NCI-H774 (cell line): ENCODE results near the gene TRAF3IP1.
"Not testable (repeated sequence)": the region's sequence is repeated elsewhere in the genome, so short reads cannot be mapped to it uniquely, and the experiment has no call there.

Source experiments
- DNase-seq: peaks from one replicate; lab custom pipeline; 2025; lab: John Stamatoyannopoulos, UW

TRAF3IP1 gene

DNA sequence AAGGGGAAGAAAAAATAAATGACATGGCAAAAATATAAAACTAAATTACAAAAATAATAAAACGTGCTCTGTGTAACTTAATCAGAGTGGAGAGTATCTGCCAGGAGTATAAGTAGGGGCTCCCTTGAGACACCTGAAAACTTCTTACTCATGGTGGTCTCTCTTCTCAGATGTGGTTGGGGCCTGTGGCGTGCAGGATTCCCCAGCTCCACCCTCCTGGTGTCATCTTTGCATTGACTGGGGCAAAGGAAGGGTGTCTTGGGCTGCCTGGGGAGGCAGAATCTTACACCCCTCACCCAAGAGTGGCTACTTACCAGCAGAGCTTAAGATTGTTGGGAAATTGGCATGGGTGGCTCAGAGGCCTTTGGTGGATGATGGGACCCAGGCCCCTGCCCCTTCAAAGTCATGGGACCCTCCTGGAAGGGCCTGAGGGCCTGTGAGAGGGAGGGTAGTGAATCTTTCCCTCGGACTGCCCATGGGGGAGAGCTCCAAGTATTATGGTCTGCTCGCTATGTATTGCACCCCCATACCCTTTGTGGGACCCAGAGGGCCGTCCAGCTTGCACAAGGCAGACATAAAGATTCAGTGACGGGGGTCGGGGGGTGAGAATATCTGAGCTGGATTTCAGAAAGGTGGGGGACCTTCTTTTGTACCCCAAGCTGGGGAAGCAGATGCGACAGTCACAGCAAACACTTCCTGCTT, 6.9 kb upstream of the TRAF3IP1 start:
- DNase-seq, result no peak

- DNase-seq, result no peak
Observed at GRCh38 chr2:238313991-238314350, 6.3 kb upstream of the TRAF3IP1 start.

DNA sequence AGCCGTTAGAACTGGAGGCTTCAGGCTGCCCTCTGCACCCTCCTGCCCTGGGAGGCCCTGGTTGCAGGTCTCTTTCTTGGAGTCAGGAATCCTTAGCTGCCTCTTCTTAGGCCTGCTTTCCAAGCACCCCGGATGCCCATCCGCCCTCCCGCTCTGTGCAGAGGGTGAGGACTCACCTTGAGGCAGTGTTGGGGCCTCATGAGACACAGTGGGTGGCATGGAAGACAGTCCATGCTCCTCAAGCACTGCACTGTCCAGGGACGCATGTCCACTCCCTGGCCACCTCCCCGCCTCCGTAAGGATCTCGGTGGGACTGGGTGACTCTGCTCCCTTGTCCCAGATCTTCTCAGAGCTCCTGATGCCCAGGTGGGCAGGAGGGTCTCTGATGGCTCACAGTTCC, 5.7 kb upstream of the TRAF3IP1 start:
- no peak for DNase-seq

DNA sequence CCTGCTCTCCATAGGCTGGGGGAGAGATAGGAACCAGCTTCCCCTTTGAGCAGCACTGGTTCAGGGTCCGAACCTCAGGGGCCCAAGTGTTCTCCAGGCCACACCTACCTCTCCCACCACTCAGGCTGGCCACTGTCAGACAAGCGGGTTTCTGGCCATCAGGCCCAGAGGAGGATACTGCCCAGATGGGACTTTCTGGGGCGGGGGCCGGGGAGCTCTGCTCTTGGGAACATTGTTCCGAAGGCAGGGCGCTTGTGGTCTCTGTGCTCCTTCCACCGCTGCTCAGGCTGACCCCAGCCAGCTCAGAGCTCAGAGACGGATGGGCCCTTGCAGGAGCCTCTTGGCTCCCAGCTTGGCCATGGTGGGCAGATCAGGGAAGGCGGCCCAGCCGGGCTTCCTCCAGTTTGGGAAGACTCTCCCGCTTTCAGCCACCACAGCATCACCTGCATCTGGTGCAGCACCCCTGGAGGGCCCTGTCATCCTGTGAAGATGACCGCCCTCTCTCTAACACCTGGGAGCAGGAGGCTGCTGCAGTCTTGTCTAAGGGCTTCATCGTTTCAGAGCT, 5.2 kb upstream of the TRAF3IP1 start:
- no peak for DNase-seq

DNA sequence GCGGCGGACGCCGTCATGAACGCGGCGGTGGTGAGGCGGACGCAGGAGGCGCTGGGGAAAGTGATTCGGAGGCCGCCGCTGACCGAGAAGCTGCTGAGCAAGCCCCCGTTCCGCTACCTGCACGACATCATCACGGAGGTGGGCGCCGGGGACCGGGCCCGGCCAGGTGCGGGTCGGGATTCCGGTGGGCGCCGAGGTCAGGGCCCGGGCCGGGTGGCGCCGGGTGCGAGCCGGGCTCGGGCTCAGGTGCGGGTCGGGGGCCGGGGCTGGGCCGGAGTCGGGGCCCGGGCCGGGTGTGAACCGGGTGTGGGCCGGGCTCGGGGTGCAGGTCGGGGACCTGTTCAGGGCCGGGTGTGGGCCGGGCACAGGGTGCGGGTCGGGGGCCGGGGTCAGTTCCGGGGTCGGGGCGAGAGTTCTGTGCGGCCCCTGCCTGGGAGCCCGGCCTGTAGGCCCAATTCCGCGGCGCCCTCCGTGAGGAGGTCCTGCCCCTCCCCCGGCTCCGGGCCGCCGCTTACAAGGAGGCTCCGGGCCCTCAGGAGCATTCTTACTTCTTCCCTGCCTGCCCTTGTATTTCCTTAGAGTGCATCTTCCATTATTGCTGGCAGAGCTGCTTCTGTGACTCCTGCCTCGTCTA, 447 bp downstream of the TRAF3IP1 start:
- no peak for DNase-seq

GRCh38 chr2:238321467-238321866, 1.1 kb downstream of the TRAF3IP1 start:
- DNase-seq, result no peak

DNA sequence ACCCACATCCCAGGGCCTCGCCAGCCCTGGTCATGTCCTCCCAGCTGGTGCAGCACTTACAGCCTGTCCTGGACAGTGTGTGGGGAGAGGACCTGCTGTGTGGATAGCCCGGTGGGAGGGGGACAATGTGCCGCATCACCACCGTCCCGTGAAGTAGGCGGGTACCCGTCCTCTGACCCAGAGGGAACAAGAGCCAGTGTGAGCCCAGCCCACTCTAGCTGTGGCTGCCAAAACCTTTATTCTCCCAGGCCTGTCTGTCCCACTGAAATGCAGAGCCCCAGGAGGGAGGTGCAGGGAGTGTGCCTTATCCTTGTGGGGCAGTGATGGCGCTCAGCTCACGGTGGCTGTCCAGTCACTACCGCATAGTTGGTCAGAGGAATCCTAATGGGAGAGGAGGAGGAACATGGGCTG, 1.7 kb downstream of the TRAF3IP1 start:
- no peak for DNase-seq

DNA sequence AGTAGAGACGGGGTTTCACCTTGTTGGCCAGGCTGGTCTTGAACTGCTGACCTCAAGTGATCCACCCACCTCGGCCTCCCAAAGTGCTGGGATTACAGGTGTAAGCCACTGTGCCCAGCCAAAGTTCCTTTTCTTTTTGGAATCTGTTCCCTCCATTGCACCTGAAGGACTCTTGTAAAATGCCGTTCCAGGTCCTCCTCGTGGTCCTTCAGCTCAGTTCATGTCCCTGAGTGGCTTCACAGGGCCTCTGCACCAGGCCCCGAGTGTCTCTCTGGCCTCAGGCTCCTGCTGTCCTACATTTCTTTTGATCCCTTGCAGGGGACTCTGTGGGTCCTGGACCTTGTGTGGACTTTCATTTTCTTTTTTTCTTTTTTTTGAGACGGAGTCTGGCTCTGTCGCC, 3.9 kb downstream of the TRAF3IP1 start:
- not testable (repeated sequence) for DNase-seq

DNA sequence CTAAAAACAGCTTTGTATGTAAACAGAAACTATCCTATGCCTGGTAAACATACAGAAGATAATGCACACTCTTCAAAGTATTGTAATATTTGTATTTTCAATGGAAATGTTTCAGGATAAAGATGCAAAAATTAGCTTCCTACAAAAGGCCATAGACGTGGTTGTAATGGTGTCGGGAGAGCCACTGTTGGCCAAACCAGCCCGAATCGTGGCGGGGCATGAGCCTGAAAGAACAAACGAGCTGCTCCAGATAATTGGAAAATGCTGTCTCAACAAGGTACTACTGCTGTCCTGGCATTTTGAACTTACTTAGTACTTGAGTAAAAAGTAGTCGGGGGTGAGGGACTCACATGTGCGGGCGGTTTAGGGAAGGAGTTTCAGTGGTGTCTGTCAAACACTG, 5.4 kb downstream of the TRAF3IP1 start:
- DNase-seq, result no peak

DNA sequence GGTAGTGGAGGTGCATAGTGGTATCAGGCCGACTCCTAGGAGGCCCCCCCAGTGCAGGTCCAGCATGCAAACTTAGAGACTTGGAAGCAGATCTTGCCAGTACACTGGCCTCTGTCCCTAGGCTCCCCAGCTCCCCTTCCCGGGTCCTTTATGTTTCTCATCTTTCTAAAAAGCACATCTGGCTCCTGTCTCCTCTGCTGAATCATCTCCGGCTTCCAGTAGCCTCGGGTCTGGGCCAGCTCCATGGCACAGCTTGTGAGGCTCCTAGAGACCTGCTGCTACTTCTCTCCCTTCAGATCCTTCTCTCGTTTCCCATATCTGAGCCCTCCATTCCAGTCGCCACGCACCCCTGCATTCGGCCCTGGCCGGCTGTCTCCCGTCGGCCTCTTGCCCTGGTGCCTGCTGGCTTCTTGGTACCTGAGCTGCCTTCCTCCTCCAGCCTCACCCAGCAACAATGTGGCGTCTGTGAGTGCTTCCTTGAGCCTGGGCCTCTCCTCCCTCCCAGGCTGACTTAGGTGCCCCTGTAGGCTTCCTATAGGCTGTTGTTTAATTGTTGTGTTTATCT, 6.6 kb downstream of the TRAF3IP1 start:
- no peak for DNase-seq

DNA sequence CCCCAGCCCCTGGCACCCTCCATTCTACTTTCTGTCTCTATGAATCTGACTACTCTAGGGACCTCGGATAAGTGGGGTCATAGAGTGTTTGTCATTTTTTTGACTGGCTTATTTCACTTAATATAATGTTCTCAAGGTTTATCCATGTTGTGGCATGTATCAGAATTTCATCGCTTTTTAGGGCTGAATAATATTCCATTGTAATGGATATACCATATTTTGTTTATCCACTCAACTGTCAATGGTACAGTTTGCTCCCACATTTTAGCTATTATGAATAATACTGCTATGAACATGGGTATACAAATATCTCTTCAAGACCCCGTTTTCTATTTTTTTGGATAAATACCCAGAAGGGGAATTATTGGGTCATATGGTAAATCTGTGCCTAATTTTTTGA, 7.4 kb downstream of the TRAF3IP1 start:
- no peak for DNase-seq

- DNase-seq, result no peak
Observed at GRCh38 chr2:238330391-238330790, 10.1 kb downstream of the TRAF3IP1 start.

GRCh38 chr2:238331916-238332315, 11.6 kb downstream of the TRAF3IP1 start:
- no peak for DNase-seq

- no peak for DNase-seq
Observed at GRCh38 chr2:238334885-238335284, 14.6 kb downstream of the TRAF3IP1 start.

DNA sequence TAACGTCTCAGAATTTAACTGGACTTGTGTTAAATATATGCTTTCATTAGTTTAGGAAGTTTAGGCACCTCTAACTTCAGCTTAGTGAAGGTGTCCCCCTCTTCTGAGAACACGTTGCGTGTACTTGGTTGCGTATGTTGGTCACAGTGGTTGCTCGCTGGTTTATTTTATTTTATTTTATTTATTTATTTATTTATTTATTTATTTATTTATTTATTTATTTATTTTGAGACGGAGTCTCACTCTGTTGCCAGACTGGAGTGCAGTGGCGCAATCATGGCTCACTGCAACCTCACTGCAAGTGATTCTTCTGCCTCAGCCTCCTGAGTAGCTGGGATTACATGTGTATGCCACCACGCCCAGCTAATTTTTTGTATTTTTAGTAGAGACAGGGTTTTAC, 15.3 kb downstream of the TRAF3IP1 start:
- not testable (repeated sequence) for DNase-seq

GRCh38 chr2:238336151-238336550, 15.8 kb downstream of the TRAF3IP1 start:
- no peak for DNase-seq

DNA sequence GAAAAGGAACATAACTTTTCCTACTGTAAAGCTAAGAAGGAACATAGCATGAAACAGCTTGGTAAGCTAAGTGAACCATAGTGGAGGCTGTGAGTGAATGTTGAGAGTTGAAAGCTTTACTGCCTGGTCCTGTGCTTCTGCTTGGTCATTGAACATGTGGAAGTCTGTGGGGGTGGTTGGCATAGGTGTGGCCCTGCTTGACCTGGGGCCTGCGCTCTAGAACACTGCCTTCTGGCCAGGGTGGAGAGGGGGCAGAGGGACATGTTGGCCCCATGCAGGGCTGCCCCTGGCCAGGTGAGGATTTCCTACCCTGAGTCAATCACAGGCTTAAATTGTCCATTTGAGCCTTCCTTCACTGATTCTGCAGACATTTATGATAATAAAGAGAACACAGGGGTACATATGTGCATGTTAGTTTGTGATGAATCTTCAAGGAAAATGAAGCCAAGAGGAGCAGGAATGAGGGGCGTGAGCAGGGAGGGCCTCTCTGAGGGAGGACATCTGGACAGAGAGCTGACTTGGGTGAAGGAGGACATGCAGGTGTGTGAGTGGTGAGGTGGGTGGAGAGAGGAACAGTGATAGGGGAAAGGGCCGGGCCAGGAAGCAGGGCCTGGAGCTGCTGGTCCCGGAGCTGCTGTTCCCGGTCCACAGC, 16.6 kb downstream of the TRAF3IP1 start:
- no peak for DNase-seq

DNA sequence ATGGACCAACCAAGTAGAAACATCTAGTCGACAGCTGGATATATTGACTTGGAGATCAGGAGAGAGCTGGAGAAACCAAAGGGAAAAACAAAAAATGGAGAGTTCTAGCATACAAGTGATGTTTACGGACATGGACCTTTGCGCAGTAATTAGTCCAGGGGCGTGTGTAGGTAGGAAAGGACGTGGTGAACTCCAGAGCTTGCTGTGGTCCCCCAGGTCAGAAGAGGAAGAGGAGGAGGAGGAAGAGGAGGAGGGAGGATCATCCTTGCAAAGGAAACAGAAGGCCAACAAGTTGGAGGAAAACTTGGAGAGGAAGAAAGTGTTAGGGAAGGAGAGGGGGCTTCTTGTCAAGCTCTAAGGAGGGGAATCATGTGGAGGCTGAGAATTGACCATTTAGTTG, 17.5 kb downstream of the TRAF3IP1 start:
- DNase-seq, result no peak

DNA sequence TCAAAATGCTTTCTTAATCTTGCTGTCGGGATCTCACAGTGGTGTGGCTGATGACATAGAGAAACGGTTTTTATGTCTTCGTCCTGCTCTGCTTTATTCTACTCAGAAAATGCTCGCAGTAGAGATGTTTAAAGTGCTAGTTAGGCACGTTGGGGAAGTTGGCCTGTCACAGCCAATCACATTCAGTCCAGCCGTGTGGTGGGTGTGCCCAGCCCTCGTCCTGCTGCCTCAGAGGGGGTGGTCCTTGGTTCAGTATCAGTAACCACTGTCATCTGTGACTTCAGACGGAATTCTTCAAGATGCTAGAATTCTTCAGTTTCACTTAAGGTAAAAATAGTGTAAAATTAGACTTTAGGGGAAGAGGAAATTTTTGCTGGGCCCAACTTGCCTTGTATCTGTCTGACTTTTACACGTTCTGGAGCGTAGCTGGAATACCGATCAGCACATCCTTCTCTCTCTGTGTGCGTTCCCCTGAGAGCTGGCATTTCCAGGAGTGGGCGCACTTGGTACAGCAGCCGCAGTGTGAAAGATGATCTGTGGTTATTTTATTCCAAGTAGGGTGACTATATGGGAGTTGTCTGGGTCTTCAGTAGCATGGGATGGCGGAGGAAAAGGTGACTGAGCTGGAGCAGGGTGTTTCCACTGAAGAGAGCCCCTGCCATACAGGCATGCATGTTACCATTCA, 18.5 kb downstream of the TRAF3IP1 start:
- DNase-seq, result no peak

- DNase-seq, result no peak
Observed at GRCh38 chr2:238339395-238339780, 19.1 kb downstream of the TRAF3IP1 start.

DNA sequence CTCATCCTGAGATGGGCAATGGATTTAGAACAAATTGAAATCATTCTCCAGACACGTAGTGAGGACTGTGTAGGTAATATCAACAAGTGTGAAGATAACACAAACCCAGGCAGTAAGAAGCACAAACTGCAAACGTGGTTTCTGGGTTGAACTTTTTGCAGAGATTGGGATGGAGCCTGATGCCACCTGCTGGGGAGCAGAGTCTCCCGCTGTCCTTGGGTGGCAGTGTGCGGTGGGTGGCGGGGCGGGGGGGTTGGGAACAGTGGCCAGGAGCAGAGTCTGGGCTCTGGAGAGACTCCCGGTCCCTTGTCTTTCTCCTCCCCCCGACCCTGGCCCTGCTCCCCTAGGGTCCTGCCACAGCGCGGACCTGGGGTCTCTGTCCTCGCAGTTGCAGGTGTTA, 19.5 kb downstream of the TRAF3IP1 start:
- DNase-seq, result no peak

- DNase-seq, result no peak
Observed at GRCh38 chr2:238341536-238341935, 21.2 kb downstream of the TRAF3IP1 start.
